ENCODE data around the gene PGP. TPM values are rescaled to one million over a fixed set of nuclear protein-coding genes. Genes with fewer than 3 reads are reported as not detected.
A peak's percentile ranks its signal among the peaks of the same experiment; 100 is the strongest.

The PGP gene
- total RNA-seq, 1 donor: 20.3 TPM

GRCh38 chr16:2251296-2252111 is 36.9 kb upstream of the PGP start, which contains the start of gene ECI1:
Gene ECI1 (minus strand): TSS chr16:2251587. CDS start chr16:2251566, 21 bp downstream.
- H3K4me3 ChIP-seq (ENCODE audit: low read depth, low read length): peak within 1 kb of the TSS; percentile 76
- TF ChIP-seq CTCF (IDR thresholded peaks at IDR 0.05; ENCODE audit: insufficient read depth, low read depth, low read length): peak; percentile 68
- peak; percentile 97 for DNase-seq (ENCODE audit: low read depth)

GRCh38 chr16:2250652-2251295 is 36.1 kb upstream of the PGP start:
- DNase-seq (ENCODE audit: low read depth): peak; percentile 44
- peak overlapping the region; percentile 76 for H3K4me3 ChIP-seq (ENCODE audit: low read depth, low read length)
- TF ChIP-seq CTCF (IDR thresholded peaks at IDR 0.05; ENCODE audit: insufficient read depth, low read depth, low read length): no peak

GRCh38 chr16:2246301-2246885 is 31.8 kb upstream of the PGP start:
- no peak overlapping the region for H3K4me3 ChIP-seq (ENCODE audit: low read depth, low read length)
- TF ChIP-seq CTCF (IDR thresholded peaks at IDR 0.05; ENCODE audit: insufficient read depth, low read depth, low read length): no peak
- DNase-seq (ENCODE audit: low read depth): no peak

GRCh38 chr16:2244926-2245795 is 30.5 kb upstream of the PGP start:
- DNase-seq (ENCODE audit: low read depth): no peak
- no peak overlapping the region for H3K4me3 ChIP-seq (ENCODE audit: low read depth, low read length)
- no peak for TF ChIP-seq CTCF (IDR thresholded peaks at IDR 0.05; ENCODE audit: insufficient read depth, low read depth, low read length)

- no peak for DNase-seq (ENCODE audit: low read depth)
- no peak for TF ChIP-seq CTCF (IDR thresholded peaks at IDR 0.05; ENCODE audit: insufficient read depth, low read depth, low read length)
- H3K4me3 ChIP-seq (ENCODE audit: low read depth, low read length): no peak overlapping the region
These were observed 29.7 kb upstream of the PGP start for GRCh38 chr16:2244301-2244700.

GRCh38 chr16:2243781-2244180 is 29.1 kb upstream of the PGP start:
- no peak overlapping the region for H3K4me3 ChIP-seq (ENCODE audit: low read depth, low read length)
- TF ChIP-seq CTCF (IDR thresholded peaks at IDR 0.05; ENCODE audit: insufficient read depth, low read depth, low read length): no peak
- no peak for DNase-seq (ENCODE audit: low read depth)

Measured in fibroblast of villous mesenchyme (primary cell).